22Rv1 (cell line): Measurements from ENCODE around the gene CUX1.

Experiments
- CTCF ChIP-seq: fragments of 450-650 bp; IDR thresholded peaks from 2 replicates; pipeline ENCODE4 v1.5.1; 2017; ENCODE audit warnings: mild to moderate bottlenecking
- ZFX ChIP-seq: fragments of 450-650 bp; IDR thresholded peaks from 2 replicates; pipeline ENCODE4 v1.6.1; 2017; ENCODE audit warnings: antibody characterized with exemption, borderline replicate concordance

DNA sequence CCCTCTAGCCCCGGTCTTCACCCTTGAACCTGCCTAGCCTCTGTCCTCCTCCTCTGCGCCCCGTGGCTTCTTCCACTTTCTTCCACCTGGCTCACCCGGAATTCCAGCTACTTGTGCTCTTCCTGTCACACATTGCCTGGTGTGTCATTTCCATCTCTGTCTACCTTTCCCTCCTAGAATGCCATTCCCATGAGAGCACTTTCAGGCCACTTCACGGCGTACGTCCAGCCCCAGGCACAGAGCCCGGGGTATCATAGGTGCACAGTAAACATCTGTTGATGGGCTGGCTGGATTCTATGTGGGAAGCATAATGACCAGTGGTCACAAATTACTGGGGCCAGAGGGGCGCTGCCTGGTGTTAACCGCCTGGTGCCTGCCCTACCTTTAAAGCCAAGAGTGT is 161.3 kb downstream of the CUX1 start:
- TF ChIP-seq CTCF (no peak), ZFX (no peak)
